Bronchial epithelial cell (primary cell): Measurements from ENCODE around the gene TBCD. TPM values are rescaled to one million over a fixed set of nuclear protein-coding genes. Genes with fewer than 3 reads are reported as not detected.

Experiments
- DNase-seq: peaks from one replicate; pipeline ENCODE4 v3.0.0-alpha.2; 2010; ENCODE audit warnings: low read depth
- FAIRE-seq: peaks from 2 replicates; lab custom pipeline; 2011; peaks lifted over from hg19 to GRCh38; lab: Jason Lieb, UNC
- H3K27me3 ChIP-seq: 2 replicates; pipeline ENCODE4 v1.5.1; 2011; ENCODE audit warnings: low read length; ENCODE audit not compliant: control insufficient read depth, insufficient read depth
- H3K36me3 ChIP-seq: 2 replicates; pipeline ENCODE4 v1.5.1; 2011; ENCODE audit warnings: low read length; ENCODE audit not compliant: control insufficient read depth, insufficient read depth
- H3K4me3 ChIP-seq: 2 replicates; pipeline ENCODE4 v1.5.1; 2011; ENCODE audit warnings: mild to moderate bottlenecking, low read depth, low read length, control low read depth
- CTCF ChIP-seq: IDR thresholded peaks from 2 replicates; pipeline ENCODE4 v1.5.1; 2011; ENCODE audit warnings: mild to moderate bottlenecking, moderate library complexity, low read length, control low read depth, inconsistent platforms; ENCODE audit not compliant: insufficient read depth, severe bottlenecking
- total RNA-seq: library from RNA; depleted of rRNA; stranded (reverse); fragments of >200 nt; gene quantifications from 2 replicates; pipeline ENCODE4 v1.2.1, GENCODE V29; 2014

Gene TBCD
- total RNA-seq, 1 donor from 2014 or later: 22.6 TPM

DNA sequence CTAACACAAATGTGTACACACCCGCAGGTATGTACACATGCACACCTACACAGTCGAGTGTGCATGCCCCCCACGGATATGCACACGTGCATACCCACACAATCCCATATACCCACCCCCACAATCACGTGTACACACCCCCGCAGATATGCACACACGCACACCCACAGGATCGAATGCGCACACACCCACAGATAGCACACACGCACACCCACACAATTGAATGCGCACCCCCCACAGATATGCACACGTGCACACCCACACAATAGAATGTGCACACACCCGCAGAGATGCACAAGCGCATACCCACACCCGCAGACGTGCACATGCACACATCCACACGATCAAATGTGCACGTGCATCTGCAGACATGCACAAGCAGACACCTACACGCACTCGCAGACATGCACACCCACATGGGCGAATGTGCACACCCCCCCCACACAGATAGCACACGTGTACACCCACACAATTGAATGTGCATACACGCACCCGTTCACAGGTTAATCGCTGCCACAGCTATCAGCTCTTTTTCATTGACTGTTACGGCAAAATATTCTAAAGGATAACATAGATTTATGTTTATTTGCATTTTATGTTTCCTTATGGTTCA, 77.1 kb downstream of the TBCD start:
- Histone ChIP-seq H3K4me3 (no peak overlapping the region), H3K36me3 (peaks cover 29% of the 10 kb centered on the region), H3K27me3 (no peaks in the 10 kb centered on the region)
- FAIRE-seq: no peak
- no peak for DNase-seq
- no peak for TF ChIP-seq CTCF

DNA sequence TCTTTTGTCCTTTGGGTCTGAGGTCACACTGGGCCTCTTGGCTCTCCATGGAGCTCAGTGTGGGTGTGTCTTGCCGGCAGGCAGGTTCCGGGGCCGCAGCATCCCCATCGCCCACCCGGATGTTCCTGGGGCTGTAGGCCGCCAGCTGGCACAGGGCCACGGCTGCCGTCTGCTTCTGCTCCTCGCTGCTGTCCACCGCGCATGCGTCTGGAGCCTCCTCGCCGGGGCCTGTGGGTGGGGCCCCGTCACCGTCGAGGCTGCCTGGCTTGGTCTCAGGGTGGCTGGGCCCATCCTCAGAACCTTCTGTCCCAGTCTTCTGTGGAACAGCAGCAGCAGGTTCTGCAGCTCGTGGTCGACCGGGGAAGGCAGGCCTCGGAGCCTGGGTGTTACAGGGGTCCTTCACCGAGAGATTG, 78.4 kb downstream of the TBCD start:
- FAIRE-seq (no peak), DNase-seq (no peak)
- H3K27me3 ChIP-seq: no peaks in the 10 kb centered on the region
- H3K36me3 ChIP-seq: peaks cover 29% of the 10 kb centered on the region
- TF ChIP-seq CTCF: no peak
- H3K4me3 ChIP-seq: no peak overlapping the region

GRCh38 chr17:82831041-82831817, 79.4 kb downstream of the TBCD start:
- DNase-seq (no peak), FAIRE-seq (no peak)
- H3K27me3 ChIP-seq: no peaks in the 10 kb centered on the region
- peaks cover 29% of the 10 kb centered on the region for H3K36me3 ChIP-seq
- TF ChIP-seq CTCF: no peak
- H3K4me3 ChIP-seq: no peak overlapping the region

GRCh38 chr17:82831818-82832200, 79.9 kb downstream of the TBCD start:
- H3K27me3 ChIP-seq: no peaks in the 10 kb centered on the region
- FAIRE-seq: no peak
- no peak for DNase-seq
- H3K4me3 ChIP-seq: no peak overlapping the region
- TF ChIP-seq CTCF: no peak
- peaks cover 29% of the 10 kb centered on the region for H3K36me3 ChIP-seq

DNA sequence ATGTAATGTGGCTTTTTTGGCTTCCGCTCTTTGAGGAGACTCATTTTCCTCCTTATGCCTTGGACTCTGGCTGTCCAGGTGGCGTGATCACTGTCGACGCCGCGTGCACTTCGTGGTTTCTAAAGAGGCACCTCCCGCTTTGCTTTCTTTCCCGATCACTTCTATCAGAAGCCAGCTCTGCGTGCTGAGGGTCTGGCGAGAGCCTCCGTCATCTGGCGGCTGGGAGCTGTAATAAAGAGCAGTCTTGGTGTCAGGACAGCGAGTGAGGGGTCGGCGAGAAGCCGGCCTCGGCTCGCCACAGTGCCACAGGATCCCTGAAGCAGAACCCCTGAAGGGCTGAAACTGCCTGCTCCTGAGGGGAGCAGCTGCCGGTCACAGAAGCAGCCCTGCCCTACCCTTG, 80.5 kb downstream of the TBCD start:
- H3K4me3 ChIP-seq: no peak overlapping the region
- peaks cover 29% of the 10 kb centered on the region for H3K36me3 ChIP-seq
- TF ChIP-seq CTCF: no peak
- DNase-seq (no peak), FAIRE-seq (no peak)
- H3K27me3 ChIP-seq: no peaks in the 10 kb centered on the region
